GM23338 (cell line): ENCODE measurements around the gene PPFIBP2. TPM values are rescaled to one million over a fixed set of nuclear protein-coding genes. Genes with fewer than 3 reads are reported as not detected.

Experiments
- ATAC-seq: fragments of 200-7000 bp; cut with Tn5 transposase; 3 replicates; pipeline ENCODE4 v1.9.1; 2020
- DNase-seq: peaks from one replicate; pipeline ENCODE4 v3.0.0-alpha.2; 2015; ENCODE audit warnings: low spot score
- H2AFZ ChIP-seq: fragments of 200-600 bp; sonication (generic); 2 replicates; pipeline ENCODE4 v1.8.0; 2016; ENCODE audit warnings: antibody characterized with exemption, mild to moderate bottlenecking, moderate library complexity
- H3F3A ChIP-seq: fragments of 200-600 bp; sonication (generic); replicated peaks from 2 replicates; pipeline ENCODE4 v1.8.0; 2017; ENCODE audit warnings: antibody characterized with exemption, mixed run types, low read depth
- H3K27ac ChIP-seq: fragments of 200-600 bp; sonication (generic); 2 replicates; pipeline ENCODE4 v1.6.1; 2016; ENCODE audit warnings: low read depth
- H3K27me3 ChIP-seq: fragments of 200-600 bp; sonication (generic); 2 replicates; pipeline ENCODE4 v1.8.0; 2016; ENCODE audit warnings: mild to moderate bottlenecking, mixed run types, moderate library complexity; ENCODE audit not compliant: insufficient read depth
- H3K36me3 ChIP-seq: fragments of 200-600 bp; sonication (generic); 2 replicates; pipeline ENCODE4 v1.8.0; 2016; ENCODE audit warnings: mild to moderate bottlenecking; ENCODE audit not compliant: insufficient read depth
- H3K4me1 ChIP-seq: fragments of 200-600 bp; sonication (generic); 2 replicates; pipeline ENCODE4 v1.8.0; 2016; ENCODE audit warnings: mild to moderate bottlenecking, moderate library complexity; ENCODE audit not compliant: insufficient read depth
- H3K4me2 ChIP-seq: fragments of 200-600 bp; sonication (generic); 2 replicates; pipeline ENCODE4 v1.7.1; 2017; ENCODE audit warnings: mixed run types
- H3K4me3 ChIP-seq: fragments of 200-600 bp; sonication (generic); 2 replicates; pipeline ENCODE4 v1.6.1; 2016; ENCODE audit warnings: mixed run types
- H3K79me2 ChIP-seq: fragments of 200-600 bp; sonication (generic); replicated peaks from 2 replicates; pipeline ENCODE4 v1.8.0; 2017; ENCODE audit warnings: mild to moderate bottlenecking; ENCODE audit not compliant: insufficient read depth
- H3K9me2 ChIP-seq: fragments of 200-600 bp; sonication (generic); 2 replicates; pipeline ENCODE4 v1.8.0; 2017; ENCODE audit not compliant: insufficient read depth
- H4K20me1 ChIP-seq: fragments of 200-600 bp; sonication (generic); replicated peaks from 2 replicates; pipeline ENCODE4 v1.8.0; 2017; ENCODE audit warnings: mild to moderate bottlenecking; ENCODE audit not compliant: insufficient read depth
- H3K27ac Mint-ChIP-seq: 2 replicates; pipeline ENCODE4 v1.8.0; 2020; ENCODE audit warnings: inconsistent platforms, mild to moderate bottlenecking, moderate library complexity, mixed read lengths
- H3K27me3 Mint-ChIP-seq: 3 replicates; pipeline ENCODE4 v1.8.0; 2022; ENCODE audit warnings: low read depth, mild to moderate bottlenecking, moderate library complexity, mixed read lengths, inconsistent platforms; ENCODE audit not compliant: insufficient read depth, poor library complexity
- H3K36me3 Mint-ChIP-seq: 3 replicates; pipeline ENCODE4 v1.8.0; 2021; ENCODE audit warnings: low read depth, mild to moderate bottlenecking, inconsistent platforms, moderate library complexity, mixed read lengths
- H3K4me1 Mint-ChIP-seq: 3 replicates; pipeline ENCODE4 v1.8.0; 2020; ENCODE audit warnings: mild to moderate bottlenecking, inconsistent platforms, mixed read lengths
- H3K4me3 Mint-ChIP-seq: 3 replicates; pipeline ENCODE4 v1.8.0; 2021; ENCODE audit warnings: moderate library complexity, mild to moderate bottlenecking, inconsistent platforms, mixed read lengths
- H3K9me3 Mint-ChIP-seq: 3 replicates; pipeline ENCODE4 v1.8.0; 2020; ENCODE audit warnings: moderate library complexity, mild to moderate bottlenecking, inconsistent platforms, mixed read lengths
- CREB1 ChIP-seq: fragments of 250-450 bp; sonication (Bioruptor Pico); IDR thresholded peaks from 2 replicates; pipeline ENCODE4 v1.5.0; 2020; ENCODE audit warnings: low read depth, mild to moderate bottlenecking, moderate library complexity
- CTCF ChIP-seq, 2 experiments: fragments of 200-600 bp in 1 of 2; sonication (generic) in 1 of 2; conservative IDR thresholded peaks; 2 replicates each; pipeline versions ENCODE4 v1.5.1 to v1.6.1; 2016 to 2017; ENCODE audit warnings: antibody characterized with exemption in 2 of 2, low read depth in 2 of 2, mild to moderate bottlenecking in 2 of 2, moderate library complexity in 1 of 2
- EZH2 ChIP-seq: fragments of 200-600 bp; sonication (generic); IDR thresholded peaks from one replicate; pipeline ENCODE4 v1.8.0; 2017; ENCODE audit warnings: antibody characterized with exemption, mild to moderate bottlenecking, low read depth; ENCODE audit not compliant: unreplicated experiment
- EZH2phosphoT487 ChIP-seq: fragments of 200-600 bp; sonication (generic); IDR thresholded peaks from one replicate; pipeline ENCODE4 v1.8.1; 2018; ENCODE audit warnings: antibody characterized with exemption; ENCODE audit not compliant: unreplicated experiment
- JUNB ChIP-seq: IDR thresholded peaks from one replicate; pipeline ENCODE4 v1.6.1; 2016; ENCODE audit warnings: antibody characterized with exemption; ENCODE audit not compliant: unreplicated experiment
- NANOG ChIP-seq: IDR thresholded peaks from 2 replicates; pipeline ENCODE4 v1.6.1; 2016; ENCODE audit warnings: antibody characterized with exemption, borderline replicate concordance
- POLR2AphosphoS5 ChIP-seq: IDR thresholded peaks from 2 replicates; pipeline ENCODE4 v1.6.1; 2016; ENCODE audit warnings: antibody characterized with exemption, low read depth
- STAT1 ChIP-seq: IDR thresholded peaks from one replicate; pipeline ENCODE4 v1.6.1; 2016; ENCODE audit warnings: antibody characterized with exemption; ENCODE audit not compliant: unreplicated experiment
- ZNF114 ChIP-seq: fragments of 250-450 bp; sonication (Bioruptor Pico); IDR thresholded peaks from 2 replicates; pipeline ENCODE4 v1.5.0; 2020; ENCODE audit warnings: mild to moderate bottlenecking, moderate library complexity
- ZNF331 ChIP-seq: fragments of 250-450 bp; sonication (Bioruptor Pico); IDR thresholded peaks from 2 replicates; pipeline ENCODE4 v1.5.0; 2020; ENCODE audit warnings: low read depth, mild to moderate bottlenecking, moderate library complexity
- ZNF462 ChIP-seq: fragments of 250-450 bp; sonication (Bioruptor Pico); IDR thresholded peaks from 2 replicates; pipeline ENCODE4 v1.5.0; 2020; ENCODE audit warnings: mild to moderate bottlenecking, moderate library complexity
- polyA plus RNA-seq: library from polyadenylated mRNA; unstranded; fragments of >200 nt; fragmentation: Nextera tagmentation; extraction: Ambion mirVana; gene quantifications from 2 replicates; pipeline ENCODE4 v1.2.1, GENCODE V29; 2016
- total RNA-seq: library from RNA; depleted of rRNA; stranded (reverse); fragments of >200 nt; shearing (Covaris generic); gene quantifications from 2 replicates; pipeline ENCODE4 v1.2.3, GENCODE V29; 2014
- TF ChIP-seq, protein P1 (sequence below): IDR thresholded peaks from 2 replicates; pipeline ENCODE4 v1.6.1; 2016; ENCODE audit warnings: antibody characterized with exemption
- TF ChIP-seq, protein P2 (sequence below): IDR thresholded peaks from one replicate; pipeline ENCODE4 v1.6.1; 2018; ENCODE audit warnings: antibody characterized with exemption; ENCODE audit not compliant: unreplicated experiment

Gene PPFIBP2
- total and polyA plus RNA-seq, 2 experiments from 2014 or later = 7.1 to 14.8 TPM

- no peaks in the 10 kb centered on the region for H3K9me2 ChIP-seq
- no peak for DNase-seq
- peaks cover 7% of the 10 kb centered on the region; the same call in 1 of the 2 replicates for H3K4me1 ChIP-seq
- H3K27ac ChIP-seq = no peak overlapping the region
- no peaks in the 10 kb centered on the region for H4K20me1 ChIP-seq
- no peaks in the 10 kb centered on the region for H3K36me3 ChIP-seq
- Mint-ChIP-seq H3K9me3 (0 out of 3 replicates have a peak, but pooled peaks cover 3% of the 10 kb centered on the region), H3K27ac (no peak overlapping the region), H3K4me3 (no peak overlapping the region), H3K36me3 (no peaks in the 10 kb centered on the region), H3K4me1 (peaks cover 19% of the 10 kb centered on the region), H3K27me3 (peaks cover 9% of the 10 kb centered on the region)
- H2AFZ ChIP-seq = no peak overlapping the region
- H3F3A ChIP-seq = no peaks in the 10 kb centered on the region
- H3K4me3 ChIP-seq = no peak overlapping the region
- ATAC-seq = no peak
- no peaks in the 10 kb centered on the region for H3K79me2 ChIP-seq
- no peak overlapping the region for H3K4me2 ChIP-seq
- TF ChIP-seq NANOG = no peak
- TF ChIP-seq ZNF114 = no peak
- TF ChIP-seq POLR2AphosphoS5 = no peak
- no peak for TF ChIP-seq EZH2
- TF ChIP-seq, protein P1, sequence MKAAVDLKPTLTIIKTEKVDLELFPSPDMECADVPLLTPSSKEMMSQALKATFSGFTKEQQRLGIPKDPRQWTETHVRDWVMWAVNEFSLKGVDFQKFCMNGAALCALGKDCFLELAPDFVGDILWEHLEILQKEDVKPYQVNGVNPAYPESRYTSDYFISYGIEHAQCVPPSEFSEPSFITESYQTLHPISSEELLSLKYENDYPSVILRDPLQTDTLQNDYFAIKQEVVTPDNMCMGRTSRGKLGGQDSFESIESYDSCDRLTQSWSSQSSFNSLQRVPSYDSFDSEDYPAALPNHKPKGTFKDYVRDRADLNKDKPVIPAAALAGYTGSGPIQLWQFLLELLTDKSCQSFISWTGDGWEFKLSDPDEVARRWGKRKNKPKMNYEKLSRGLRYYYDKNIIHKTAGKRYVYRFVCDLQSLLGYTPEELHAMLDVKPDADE = no peak
- TF ChIP-seq STAT1 = no peak
- no peak for TF ChIP-seq ZNF462 (CRISPR knock-in tag)
- TF ChIP-seq ZNF331 (CRISPR knock-in tag) = no peak
- TF ChIP-seq, protein P2, sequence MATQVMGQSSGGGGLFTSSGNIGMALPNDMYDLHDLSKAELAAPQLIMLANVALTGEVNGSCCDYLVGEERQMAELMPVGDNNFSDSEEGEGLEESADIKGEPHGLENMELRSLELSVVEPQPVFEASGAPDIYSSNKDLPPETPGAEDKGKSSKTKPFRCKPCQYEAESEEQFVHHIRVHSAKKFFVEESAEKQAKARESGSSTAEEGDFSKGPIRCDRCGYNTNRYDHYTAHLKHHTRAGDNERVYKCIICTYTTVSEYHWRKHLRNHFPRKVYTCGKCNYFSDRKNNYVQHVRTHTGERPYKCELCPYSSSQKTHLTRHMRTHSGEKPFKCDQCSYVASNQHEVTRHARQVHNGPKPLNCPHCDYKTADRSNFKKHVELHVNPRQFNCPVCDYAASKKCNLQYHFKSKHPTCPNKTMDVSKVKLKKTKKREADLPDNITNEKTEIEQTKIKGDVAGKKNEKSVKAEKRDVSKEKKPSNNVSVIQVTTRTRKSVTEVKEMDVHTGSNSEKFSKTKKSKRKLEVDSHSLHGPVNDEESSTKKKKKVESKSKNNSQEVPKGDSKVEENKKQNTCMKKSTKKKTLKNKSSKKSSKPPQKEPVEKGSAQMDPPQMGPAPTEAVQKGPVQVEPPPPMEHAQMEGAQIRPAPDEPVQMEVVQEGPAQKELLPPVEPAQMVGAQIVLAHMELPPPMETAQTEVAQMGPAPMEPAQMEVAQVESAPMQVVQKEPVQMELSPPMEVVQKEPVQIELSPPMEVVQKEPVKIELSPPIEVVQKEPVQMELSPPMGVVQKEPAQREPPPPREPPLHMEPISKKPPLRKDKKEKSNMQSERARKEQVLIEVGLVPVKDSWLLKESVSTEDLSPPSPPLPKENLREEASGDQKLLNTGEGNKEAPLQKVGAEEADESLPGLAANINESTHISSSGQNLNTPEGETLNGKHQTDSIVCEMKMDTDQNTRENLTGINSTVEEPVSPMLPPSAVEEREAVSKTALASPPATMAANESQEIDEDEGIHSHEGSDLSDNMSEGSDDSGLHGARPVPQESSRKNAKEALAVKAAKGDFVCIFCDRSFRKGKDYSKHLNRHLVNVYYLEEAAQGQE = no peak
- no peak for TF ChIP-seq EZH2phosphoT487
- TF ChIP-seq CREB1 = no peak
- no peak for TF ChIP-seq CTCF (conservative IDR thresholded peaks at IDR 0.05; ENCODE audit: low read depth in 2 of 2)
- TF ChIP-seq JUNB = no peak
- H3K27me3 ChIP-seq = no peaks in the 10 kb centered on the region
Measured at GRCh38 chr11:7686761-7687160, 173.0 kb downstream of the PPFIBP2 start.
